SK-N-SH (cell line): Measurements from ENCODE around the gene TRAF5. TPM values are rescaled to one million over a fixed set of nuclear protein-coding genes. Genes with fewer than 3 reads are reported as not detected.

Experiments
- CTCF ChIA-PET: fragments of 300-600, 350-600 bp; formaldehyde crosslinking; extraction: SDS; loops from one replicate; lab custom pipeline; 2021; lab: Yijun Ruan, JAX
- POLR2A ChIA-PET: fragments of 350-600 bp; sonication (Branson Sonifier 250); formaldehyde crosslinking; extraction: SDS; loops from one replicate; lab custom pipeline; 2020; ENCODE audit warnings: antibody characterized with exemption, inconsistent platforms; lab: Yijun Ruan, JAX
- DNase-seq: peaks from one replicate; pipeline ENCODE4 v3.0.0; 2012
- H2AFZ ChIP-seq: fragments of 200-600 bp; sonication (generic); 2 replicates; pipeline ENCODE4 v1.8.1; 2016; ENCODE audit warnings: antibody characterized with exemption, mild to moderate bottlenecking, low read depth
- H3F3A ChIP-seq: fragments of 200-600 bp; sonication (generic); replicated peaks from 2 replicates; pipeline ENCODE3; 2016; ENCODE audit warnings: antibody characterized with exemption, mild to moderate bottlenecking; ENCODE audit not compliant: insufficient read depth
- H3K27ac ChIP-seq, 2 experiments: fragments of 200-500 bp in 1 of 2; fragments of 200-600 bp in 1 of 2; sonication (Bioruptor generic) in 1 of 2; sonication (generic), shearing (Covaris generic) in 1 of 2; 2 replicates each; pipeline versions ENCODE4 v1.5.1 to v1.6.1; 2014 to 2016; ENCODE audit warnings: low read depth in 2 of 2, inconsistent platforms in 1 of 2, low read length in 1 of 2, mild to moderate bottlenecking in 1 of 2, mixed read lengths in 1 of 2
- H3K27me3 ChIP-seq: fragments of 200-600 bp; sonication (generic), shearing (Covaris generic); 2 replicates; pipeline ENCODE4 v1.6.1; 2016; ENCODE audit warnings: mixed run types; ENCODE audit not compliant: insufficient read depth
- H3K36me3 ChIP-seq, 2 experiments: fragments of 200-500 bp in 1 of 2; fragments of 200-600 bp in 1 of 2; sonication (Bioruptor generic) in 1 of 2; sonication (generic) in 1 of 2; replicated peaks in 1 of 2; 2 replicates each; pipeline versions ENCODE3 to v1.5.1; 2014 to 2016; ENCODE audit warnings: low read length in 1 of 2, mild to moderate bottlenecking in 1 of 2; ENCODE audit not compliant: insufficient read depth in 2 of 2, control insufficient read depth in 1 of 2
- H3K4me1 ChIP-seq, 2 experiments: fragments of 200-500 bp in 1 of 2; fragments of 200-600 bp in 1 of 2; sonication (Bioruptor generic) in 1 of 2; sonication (generic), shearing (Covaris generic) in 1 of 2; 2 replicates each; pipeline versions ENCODE4 v1.5.1 to v1.6.1; 2014 to 2016; ENCODE audit warnings: low read depth in 1 of 2, low read length in 1 of 2, mixed run types in 1 of 2; ENCODE audit not compliant: insufficient read depth in 2 of 2, control insufficient read depth in 1 of 2
- H3K4me2 ChIP-seq: fragments of 200-600 bp; sonication (generic), shearing (Covaris generic); 2 replicates; pipeline ENCODE4 v1.6.1; 2017; ENCODE audit warnings: mixed run types
- H3K4me3 ChIP-seq, 2 experiments: fragments of 200-500 bp in 1 of 2; fragments of 200-600 bp in 1 of 2; sonication (Bioruptor generic) in 1 of 2; sonication (generic), shearing (Covaris generic) in 1 of 2; 2 replicates each; pipeline versions ENCODE4 v1.5.1 to v1.8.1; 2014 to 2016; ENCODE audit warnings: low read depth in 2 of 2, inconsistent platforms in 1 of 2, low read length in 1 of 2, mild to moderate bottlenecking in 1 of 2, mixed read lengths in 1 of 2, moderate library complexity in 1 of 2
- H3K79me2 ChIP-seq: fragments of 200-600 bp; sonication (generic); 2 replicates; pipeline ENCODE4 v1.8.1; 2017; ENCODE audit warnings: mild to moderate bottlenecking; ENCODE audit not compliant: insufficient read depth
- H3K9ac ChIP-seq: fragments of 200-600 bp; sonication (generic); 2 replicates; pipeline ENCODE4 v1.6.1; 2017; ENCODE audit warnings: mixed run types
- H3K9me2 ChIP-seq: fragments of 200-600 bp; sonication (generic); 2 replicates; pipeline ENCODE4 v1.6.1; 2017; ENCODE audit warnings: mixed run types
- H3K9me3 ChIP-seq: fragments of 200-600 bp; sonication (generic); 2 replicates; pipeline ENCODE4 v1.6.1; 2017; ENCODE audit warnings: mixed run types, mild to moderate bottlenecking, moderate library complexity
- H4K20me1 ChIP-seq: fragments of 200-600 bp; sonication (generic); 2 replicates; pipeline ENCODE4 v1.6.1; 2017; ENCODE audit warnings: mild to moderate bottlenecking, mixed run types; ENCODE audit not compliant: insufficient read depth
- CHD2 ChIP-seq: fragments of 150-350 bp; IDR thresholded peaks from 2 replicates; pipeline ENCODE4 v1.6.1; 2018; ENCODE audit warnings: low read length; ENCODE audit not compliant: partially characterized antibody
- EZH2phosphoT487 ChIP-seq: fragments of 200-600 bp; sonication (generic); IDR thresholded peaks from 2 replicates; pipeline ENCODE4 v1.6.1; 2017; ENCODE audit warnings: low read depth, mixed run types, mild to moderate bottlenecking, antibody characterized with exemption, moderate library complexity, borderline replicate concordance
- FOXJ3 ChIP-seq: sonication (generic); formaldehyde crosslinking; IDR thresholded peaks from 2 replicates; pipeline ENCODE4 v1.5.1; 2020; ENCODE audit warnings: mild to moderate bottlenecking, missing genetic modification reagents
- GABPA ChIP-seq: IDR thresholded peaks from 2 replicates; pipeline ENCODE4 v1.4.0; 2012; ENCODE audit warnings: low read depth, mild to moderate bottlenecking
- MEF2A ChIP-seq: IDR thresholded peaks from 2 replicates; pipeline ENCODE4 v1.4.0; 2012; ENCODE audit warnings: low read depth, borderline replicate concordance
- NRF1 ChIP-seq: IDR thresholded peaks from 2 replicates; pipeline ENCODE4 v1.6.1; 2012; ENCODE audit warnings: low read depth, mild to moderate bottlenecking, low read length
- RAD21 ChIP-seq: IDR thresholded peaks from 2 replicates; pipeline ENCODE4 v1.6.1; 2012; ENCODE audit warnings: mild to moderate bottlenecking, low read length
- RCOR1 ChIP-seq: fragments of 150-350 bp; IDR thresholded peaks from 2 replicates; pipeline ENCODE4 v1.6.1; 2017; ENCODE audit warnings: antibody characterized with exemption, low read length
- RFX5 ChIP-seq: IDR thresholded peaks from 2 replicates; pipeline ENCODE4 v1.6.1; 2012; ENCODE audit warnings: mild to moderate bottlenecking, improper control_type of control experiment, low read length
- TEAD4 ChIP-seq: IDR thresholded peaks from 2 replicates; pipeline ENCODE4 v1.4.0; 2012; ENCODE audit warnings: mild to moderate bottlenecking, borderline replicate concordance; ENCODE audit not compliant: insufficient read depth
- WGBS: methylation state at CpG from one replicate; pipeline ENCODE4 v1.1.6; 2017; ENCODE audit warnings: low lambda C conversion rate; 5-methylcytosine and 5-hydroxymethylcytosine counted together
- polyA plus RNA-seq, 3 experiments: library from polyadenylated mRNA; depleted of rRNA; stranded (reverse); fragments of >200 nt; gene quantifications; 2 replicates each; pipeline ENCODE4 v1.2.3, GENCODE V29; 2012
- TF ChIP-seq, protein P1 (sequence below): fragments of 200-600 bp; sonication (generic); IDR thresholded peaks from 2 replicates; pipeline ENCODE4 v1.6.1; 2017; ENCODE audit warnings: antibody characterized with exemption, mild to moderate bottlenecking, moderate library complexity
- TF ChIP-seq, protein P2 (sequence below): fragments of 150-350 bp; IDR thresholded peaks from 2 replicates; pipeline ENCODE4 v1.6.1; 2017; ENCODE audit warnings: antibody characterized with exemption, low read length, low read depth, borderline replicate concordance
- TF ChIP-seq, protein P3 (sequence below): fragments of 150-350 bp; IDR thresholded peaks from 2 replicates; pipeline ENCODE4 v1.6.1; 2016; ENCODE audit warnings: mild to moderate bottlenecking, low read depth, low read length

TRAF5 gene
- polyA plus RNA-seq, 1 of the 3 experiments (the other 2 are of a cell fraction), result 7.6 TPM

DNA sequence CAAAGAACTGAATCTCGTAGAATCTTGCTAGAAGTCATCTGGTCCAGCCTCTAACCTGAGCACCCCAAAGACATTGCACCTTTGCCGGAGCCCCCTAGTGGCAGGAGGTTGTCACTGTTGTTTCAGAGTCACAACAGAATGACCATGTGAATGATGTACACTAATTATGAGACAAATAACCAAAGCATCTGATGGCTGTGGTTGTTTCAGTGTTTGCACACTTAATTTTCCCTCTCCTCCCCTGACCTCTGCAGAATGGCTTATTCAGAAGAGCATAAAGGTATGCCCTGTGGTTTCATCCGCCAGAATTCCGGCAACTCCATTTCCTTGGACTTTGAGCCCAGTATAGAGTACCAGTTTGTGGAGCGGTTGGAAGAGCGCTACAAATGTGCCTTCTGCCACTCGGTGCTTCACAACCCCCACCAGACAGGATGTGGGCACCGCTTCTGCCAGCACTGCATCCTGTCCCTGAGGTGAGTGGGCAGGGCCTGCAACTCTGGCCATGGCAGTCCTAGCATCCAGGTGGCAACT lies 26.4 kb downstream of the TRAF5 start:
- DNase-seq, result no peak
- no peaks in the 10 kb centered on the region for H3K9me2 ChIP-seq
- no peaks in the 10 kb centered on the region for H3K4me1 ChIP-seq
- H3K27ac ChIP-seq, result no peak overlapping the region
- no peaks in the 10 kb centered on the region for H3K9me3 ChIP-seq
- ChIA-PET CTCF (interaction anchor here (1.6 kb wide), 1 partner anchor 117 kb away, joined by 5 read pairs; no protein-coding TSS in a partner anchor), POLR2A (no interaction called here)
- TF ChIP-seq RAD21, result peak; percentile 22; the same call in 1 of the 2 replicates
- TF ChIP-seq GABPA, result no peak
- no peak for TF ChIP-seq CHD2
- TF ChIP-seq, protein P1, sequence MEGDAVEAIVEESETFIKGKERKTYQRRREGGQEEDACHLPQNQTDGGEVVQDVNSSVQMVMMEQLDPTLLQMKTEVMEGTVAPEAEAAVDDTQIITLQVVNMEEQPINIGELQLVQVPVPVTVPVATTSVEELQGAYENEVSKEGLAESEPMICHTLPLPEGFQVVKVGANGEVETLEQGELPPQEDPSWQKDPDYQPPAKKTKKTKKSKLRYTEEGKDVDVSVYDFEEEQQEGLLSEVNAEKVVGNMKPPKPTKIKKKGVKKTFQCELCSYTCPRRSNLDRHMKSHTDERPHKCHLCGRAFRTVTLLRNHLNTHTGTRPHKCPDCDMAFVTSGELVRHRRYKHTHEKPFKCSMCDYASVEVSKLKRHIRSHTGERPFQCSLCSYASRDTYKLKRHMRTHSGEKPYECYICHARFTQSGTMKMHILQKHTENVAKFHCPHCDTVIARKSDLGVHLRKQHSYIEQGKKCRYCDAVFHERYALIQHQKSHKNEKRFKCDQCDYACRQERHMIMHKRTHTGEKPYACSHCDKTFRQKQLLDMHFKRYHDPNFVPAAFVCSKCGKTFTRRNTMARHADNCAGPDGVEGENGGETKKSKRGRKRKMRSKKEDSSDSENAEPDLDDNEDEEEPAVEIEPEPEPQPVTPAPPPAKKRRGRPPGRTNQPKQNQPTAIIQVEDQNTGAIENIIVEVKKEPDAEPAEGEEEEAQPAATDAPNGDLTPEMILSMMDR, result peak; percentile 73
- WGBS, result 82% methylated on average over 8 of the region's 8 CpGs
- H3F3A ChIP-seq, result no peaks in the 10 kb centered on the region
- H3K4me2 ChIP-seq, result no peak overlapping the region
- H2AFZ ChIP-seq, result no peak overlapping the region
- no peaks in the 10 kb centered on the region for H3K27me3 ChIP-seq
- no peaks in the 10 kb centered on the region for H4K20me1 ChIP-seq
- H3K9ac ChIP-seq, result no peak overlapping the region
- H3K4me3 ChIP-seq, result no peak overlapping the region
- H3K79me2 ChIP-seq, result no peaks in the 10 kb centered on the region; the same call in 1 of the 2 replicates
- H3K36me3 ChIP-seq, result peaks cover 4 to 9% of the 10 kb centered on the region in 2 experiments

DNA sequence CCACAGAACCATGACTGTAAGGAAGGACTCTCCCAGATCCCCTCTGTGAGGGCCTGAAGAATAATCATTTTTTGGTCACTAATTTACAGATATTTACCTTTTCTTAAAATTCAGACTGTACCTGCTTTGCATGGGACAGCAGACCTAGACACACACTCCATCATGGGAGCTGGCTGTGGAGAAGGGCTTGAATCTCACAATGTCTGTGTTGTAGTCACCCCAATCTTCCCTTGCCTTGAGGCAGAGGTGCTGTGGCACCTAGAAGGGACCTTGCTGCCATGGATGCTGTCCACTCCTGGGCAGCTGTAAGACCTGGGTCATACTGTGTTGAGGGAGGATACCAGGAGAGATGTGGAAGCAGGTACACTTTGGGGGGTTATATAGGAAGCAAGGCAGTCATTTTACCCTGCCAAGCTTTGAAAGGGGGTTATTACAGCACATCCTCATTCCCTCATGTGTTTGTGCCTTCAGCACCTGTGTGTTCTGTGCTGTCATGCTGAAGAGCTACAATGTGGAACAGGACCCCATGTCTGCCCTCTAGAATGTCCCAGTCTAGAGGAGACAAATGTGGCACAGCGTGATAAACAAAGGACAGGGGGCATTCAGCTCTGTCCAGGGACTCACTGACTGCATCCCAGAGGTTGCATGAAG lies 27.1 kb downstream of the TRAF5 start:
- no peaks in the 10 kb centered on the region for H3F3A ChIP-seq
- DNase-seq, result no peak
- H2AFZ ChIP-seq, result no peak overlapping the region
- no peaks in the 10 kb centered on the region for H3K27me3 ChIP-seq
- no peak overlapping the region for H3K27ac ChIP-seq
- H4K20me1 ChIP-seq, result no peaks in the 10 kb centered on the region
- CTCF ChIA-PET, result interaction anchor here (1.1 to 1.6 kb wide), 2 partner anchors 28 to 117 kb away, joined by 3 to 5 read pairs; partner anchors contain the start of gene TRAF5
- H3K4me1 ChIP-seq, result no peaks in the 10 kb centered on the region
- TF ChIP-seq EZH2phosphoT487, result no peak
- H3K9me2 ChIP-seq, result no peaks in the 10 kb centered on the region
- 21% methylated on average over 1 of the region's 1 CpG for WGBS
- no peaks in the 10 kb centered on the region for H3K9me3 ChIP-seq
- no peak overlapping the region for H3K4me2 ChIP-seq
- H3K36me3 ChIP-seq, result peaks cover 4 to 9% of the 10 kb centered on the region in 2 experiments
- H3K9ac ChIP-seq, result no peak overlapping the region
- no peak overlapping the region for H3K4me3 ChIP-seq
- POLR2A ChIA-PET, result no interaction called here
- no peaks in the 10 kb centered on the region; the same call in 1 of the 2 replicates for H3K79me2 ChIP-seq

DNA sequence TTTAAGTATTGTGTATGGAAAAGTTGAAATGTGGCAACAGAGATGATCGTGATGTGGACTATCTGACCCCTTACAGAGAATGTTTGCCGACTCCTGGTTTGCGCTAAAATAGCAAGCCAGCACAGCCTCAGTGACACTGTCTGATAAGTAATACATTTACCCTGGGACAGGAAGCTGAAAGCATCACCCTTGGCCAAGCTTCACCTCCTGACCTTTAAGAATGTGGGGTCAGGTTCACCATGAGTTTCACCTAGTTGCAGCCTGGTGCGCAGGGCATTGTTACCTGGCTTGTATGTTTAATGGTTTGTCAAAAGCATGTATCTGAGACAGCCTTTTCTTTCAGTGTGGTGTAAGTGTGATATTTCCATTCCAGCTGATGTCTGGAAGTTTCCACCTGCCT lies 29.2 kb downstream of the TRAF5 start:
- no peaks in the 10 kb centered on the region for H3K4me1 ChIP-seq
- no peak overlapping the region for H3K27ac ChIP-seq
- TF ChIP-seq RFX5 (no peak), TEAD4 (no peak), RCOR1 (no peak), EZH2phosphoT487 (no peak), MEF2A (no peak), FOXJ3 (CRISPR knock-in tag) (no peak), NRF1 (no peak)
- TF ChIP-seq, protein P2, sequence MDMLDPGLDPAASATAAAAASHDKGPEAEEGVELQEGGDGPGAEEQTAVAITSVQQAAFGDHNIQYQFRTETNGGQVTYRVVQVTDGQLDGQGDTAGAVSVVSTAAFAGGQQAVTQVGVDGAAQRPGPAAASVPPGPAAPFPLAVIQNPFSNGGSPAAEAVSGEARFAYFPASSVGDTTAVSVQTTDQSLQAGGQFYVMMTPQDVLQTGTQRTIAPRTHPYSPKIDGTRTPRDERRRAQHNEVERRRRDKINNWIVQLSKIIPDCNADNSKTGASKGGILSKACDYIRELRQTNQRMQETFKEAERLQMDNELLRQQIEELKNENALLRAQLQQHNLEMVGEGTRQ, result no peak
- TF ChIP-seq, protein P3, sequence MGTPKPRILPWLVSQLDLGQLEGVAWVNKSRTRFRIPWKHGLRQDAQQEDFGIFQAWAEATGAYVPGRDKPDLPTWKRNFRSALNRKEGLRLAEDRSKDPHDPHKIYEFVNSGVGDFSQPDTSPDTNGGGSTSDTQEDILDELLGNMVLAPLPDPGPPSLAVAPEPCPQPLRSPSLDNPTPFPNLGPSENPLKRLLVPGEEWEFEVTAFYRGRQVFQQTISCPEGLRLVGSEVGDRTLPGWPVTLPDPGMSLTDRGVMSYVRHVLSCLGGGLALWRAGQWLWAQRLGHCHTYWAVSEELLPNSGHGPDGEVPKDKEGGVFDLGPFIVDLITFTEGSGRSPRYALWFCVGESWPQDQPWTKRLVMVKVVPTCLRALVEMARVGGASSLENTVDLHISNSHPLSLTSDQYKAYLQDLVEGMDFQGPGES, result no peak
- TF ChIP-seq, protein P1, result no peak

More for the DNA sequence above, 29.2 kb downstream of the TRAF5 start:
- Histone ChIP-seq H3K9me2 (no peaks in the 10 kb centered on the region), H3K9ac (no peak overlapping the region), H2AFZ (no peak overlapping the region), H3K4me3 (no peak overlapping the region), H3F3A (no peaks in the 10 kb centered on the region), H3K36me3 (peaks cover 10 to 13% of the 10 kb centered on the region in 2 experiments), H3K9me3 (no peaks in the 10 kb centered on the region), H3K27me3 (no peaks in the 10 kb centered on the region), H3K4me2 (no peak overlapping the region), H4K20me1 (no peaks in the 10 kb centered on the region), H3K79me2 (no peaks in the 10 kb centered on the region; the same call in 1 of the 2 replicates)
- ChIA-PET POLR2A (no interaction called here), CTCF (interaction anchor here (0.6 to 1.4 kb wide), 3 partner anchors 9 to 415 kb away, joined by 3 to 5 read pairs (median 4); no protein-coding TSS in a partner anchor)
- WGBS, result 95% methylated on average over 4 of the region's 4 CpGs
- no peak for DNase-seq
